Central memory CD8-positive, alpha-beta T cell (primary cell): Measurements from ENCODE around the gene VPS13C.

Experiments
- ATAC-seq: fragments of 150-1000 bp; cut with Tn5 transposase; replicated peaks from 2 replicates; pipeline ENCODE4 v1.10.0; 2022; ENCODE audit warnings: mild to moderate bottlenecking, moderate FRiP score, moderate number of reproducible peaks; ENCODE audit not compliant: poor library complexity, severe bottlenecking; ENCODE audit errors: extremely low read depth
- DNase-seq, 2 donors: peaks; one replicate each; pipeline ENCODE4 v3.0.0; 2021; ENCODE audit warnings: low spot score in 2 of 2
- H3K27ac Mint-ChIP-seq: one replicate; pipeline ENCODE4 v1.8.0; 2022; ENCODE audit warnings: low read depth, mild to moderate bottlenecking, moderate library complexity, mixed read lengths
- H3K27me3 Mint-ChIP-seq: one replicate; pipeline ENCODE4 v1.8.0; 2022; ENCODE audit warnings: mixed read lengths
- H3K36me3 Mint-ChIP-seq: one replicate; pipeline ENCODE4 v1.8.0; 2022; ENCODE audit warnings: mild to moderate bottlenecking, moderate library complexity, mixed read lengths; ENCODE audit not compliant: insufficient read depth
- H3K4me1 Mint-ChIP-seq: one replicate; pipeline ENCODE4 v1.8.0; 2022; ENCODE audit warnings: mixed read lengths
- H3K4me3 Mint-ChIP-seq: one replicate; pipeline ENCODE4 v1.8.0; 2022; ENCODE audit warnings: mild to moderate bottlenecking, moderate library complexity, mixed read lengths
- H3K9me3 Mint-ChIP-seq: one replicate; pipeline ENCODE4 v1.8.0; 2022; ENCODE audit warnings: mixed read lengths

VPS13C gene

GRCh38 chr15:61849447-61849846 is 210.8 kb downstream of the VPS13C start:
- no peak overlapping the region for H3K4me3 Mint-ChIP-seq
- H3K4me1 Mint-ChIP-seq, result peaks cover 7% of the 10 kb centered on the region
- DNase-seq, result no peak
- ATAC-seq, result no peak
- H3K27ac Mint-ChIP-seq, result no peak overlapping the region
- H3K9me3 Mint-ChIP-seq, result no peaks in the 10 kb centered on the region
- H3K36me3 Mint-ChIP-seq, result peaks cover 8% of the 10 kb centered on the region
- no peaks in the 10 kb centered on the region for H3K27me3 Mint-ChIP-seq

- DNase-seq, result no peak
- ATAC-seq, result peak; percentile 28
- peaks cover 5% of the 10 kb centered on the region for H3K4me1 Mint-ChIP-seq
These were observed 218.8 kb downstream of the VPS13C start for GRCh38 chr15:61841466-61841865.

DNA sequence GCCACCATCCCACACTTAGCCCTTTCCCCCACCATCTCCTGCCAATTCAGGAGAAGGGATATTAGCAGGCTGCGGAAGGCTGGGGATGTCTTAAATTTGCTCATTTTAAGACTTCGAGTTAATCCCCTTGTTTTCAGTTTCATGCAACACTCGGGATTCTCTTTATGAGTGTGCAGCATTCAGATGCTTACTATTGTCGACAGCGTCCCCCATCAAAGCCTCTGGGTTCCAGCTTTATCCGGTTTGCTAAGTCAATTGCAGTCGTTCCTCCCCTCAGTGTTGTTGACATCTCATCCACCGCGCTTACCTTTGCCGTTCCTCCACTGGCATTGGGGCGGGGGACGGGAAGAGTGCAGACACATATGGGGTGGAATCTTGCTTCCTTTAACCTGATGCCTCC is 220.2 kb downstream of the VPS13C start:
- H3K4me3 Mint-ChIP-seq, result no peak overlapping the region
- no peaks in the 10 kb centered on the region for H3K36me3 Mint-ChIP-seq
- ATAC-seq, result no peak
- peaks cover 4% of the 10 kb centered on the region for H3K4me1 Mint-ChIP-seq
- no peaks in the 10 kb centered on the region for H3K9me3 Mint-ChIP-seq
- H3K27me3 Mint-ChIP-seq, result peaks cover 50% of the 10 kb centered on the region
- DNase-seq, result no peak
- H3K27ac Mint-ChIP-seq, result no peak overlapping the region

More at GRCh38 chr15:61841466-61841865, 218.8 kb downstream of the VPS13C start:
- H3K27ac Mint-ChIP-seq, result no peak overlapping the region
- no peak overlapping the region for H3K4me3 Mint-ChIP-seq
- H3K36me3 Mint-ChIP-seq, result no peaks in the 10 kb centered on the region
- H3K27me3 Mint-ChIP-seq, result peaks cover 50% of the 10 kb centered on the region
- H3K9me3 Mint-ChIP-seq, result no peaks in the 10 kb centered on the region

DNA sequence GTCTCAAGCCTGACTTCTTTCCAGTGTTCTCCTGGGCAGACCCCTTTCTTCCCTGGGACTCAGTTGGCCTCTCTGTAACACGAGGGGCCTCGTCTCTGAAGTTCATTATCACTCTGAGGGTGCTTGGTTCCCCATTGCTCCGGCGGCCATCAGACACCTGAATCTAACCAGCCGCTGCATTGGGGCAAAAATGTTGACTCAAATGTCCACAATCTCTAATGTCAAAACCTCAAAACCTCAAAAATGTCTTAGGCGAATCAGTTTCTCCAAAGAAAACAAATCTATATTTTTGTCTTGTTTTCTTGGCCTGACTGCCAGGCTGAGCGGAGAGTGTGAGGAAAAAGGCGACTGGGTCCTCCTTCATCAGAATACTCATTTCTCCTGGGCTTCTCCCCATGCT is 220.7 kb downstream of the VPS13C start:
- Mint-ChIP-seq H3K27ac (no peak overlapping the region), H3K4me1 (peaks cover 4% of the 10 kb centered on the region), H3K36me3 (no peaks in the 10 kb centered on the region), H3K4me3 (no peak overlapping the region), H3K27me3 (peaks cover 53% of the 10 kb centered on the region), H3K9me3 (no peaks in the 10 kb centered on the region)
- DNase-seq, result no peak
- no peak for ATAC-seq

- Mint-ChIP-seq H3K4me1 (peaks cover 8% of the 10 kb centered on the region), H3K4me3 (no peak overlapping the region), H3K27ac (no peak overlapping the region), H3K36me3 (no peaks in the 10 kb centered on the region), H3K9me3 (no peaks in the 10 kb centered on the region), H3K27me3 (peaks cover 61% of the 10 kb centered on the region)
- DNase-seq, result peak; percentile 33 to 41
- ATAC-seq, result no peak
These were observed 224.6 kb downstream of the VPS13C start for GRCh38 chr15:61835496-61836106.

DNA sequence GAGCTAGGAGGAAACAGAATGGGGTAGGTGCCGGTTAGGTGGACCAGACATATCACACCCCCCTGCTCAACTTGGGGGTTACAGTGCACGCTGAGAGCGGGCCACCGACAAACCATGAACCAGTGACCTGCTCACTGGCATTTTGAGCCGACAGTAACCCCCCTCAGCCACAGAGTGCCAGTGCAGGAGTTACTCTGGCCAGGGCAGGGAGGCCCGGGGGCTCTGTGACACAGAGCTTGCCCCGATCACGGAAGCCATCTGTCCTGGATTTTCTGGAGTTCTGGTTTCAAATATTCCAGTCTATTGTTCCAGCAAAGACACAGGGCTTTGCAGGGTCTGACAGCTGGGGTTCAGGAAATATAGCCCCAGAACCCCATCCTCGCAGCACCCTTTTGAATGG is 225.2 kb downstream of the VPS13C start:
- DNase-seq (no peak), ATAC-seq (no peak)
- Mint-ChIP-seq H3K27ac (no peak overlapping the region), H3K9me3 (no peaks in the 10 kb centered on the region), H3K27me3 (peaks cover 55% of the 10 kb centered on the region), H3K4me3 (no peak overlapping the region), H3K36me3 (peaks cover under 1% of the 10 kb centered on the region), H3K4me1 (peaks cover 8% of the 10 kb centered on the region)

DNA sequence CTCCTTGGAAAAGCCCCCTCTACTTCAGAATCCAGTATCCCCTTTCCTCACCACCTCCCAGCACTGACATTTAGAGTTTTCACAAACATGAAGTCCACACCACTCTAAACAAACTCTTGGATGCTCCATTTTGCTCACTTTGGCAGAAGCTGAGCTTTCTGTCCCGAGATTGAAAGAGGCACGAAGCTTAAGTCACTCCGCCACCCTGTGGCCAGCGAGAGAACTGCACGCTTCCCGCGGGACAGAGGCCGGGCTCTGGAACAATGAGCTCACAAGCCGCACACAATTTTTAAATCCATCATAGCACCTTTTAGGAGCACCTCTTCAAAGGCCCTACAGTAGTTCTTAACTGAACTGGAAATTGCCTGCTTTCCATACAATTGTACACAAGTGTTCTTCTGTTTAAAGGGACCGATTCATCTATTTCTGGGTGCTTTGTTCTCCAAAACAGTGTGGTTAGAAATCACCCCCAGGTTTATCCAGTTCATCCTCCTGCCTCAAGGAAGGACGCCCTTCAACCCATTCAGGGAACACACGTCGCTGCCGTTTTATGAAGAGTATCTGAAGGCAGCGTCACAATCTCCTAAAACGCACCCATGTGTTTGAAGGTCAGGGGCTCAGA is 226.1 kb downstream of the VPS13C start:
- H3K4me1 Mint-ChIP-seq, result peaks cover 8% of the 10 kb centered on the region
- H3K4me3 Mint-ChIP-seq, result no peak overlapping the region
- DNase-seq (peak; percentile 54 to 62), ATAC-seq (peak; percentile 52)
- H3K36me3 Mint-ChIP-seq, result peaks cover 2% of the 10 kb centered on the region
- peaks cover 47% of the 10 kb centered on the region for H3K27me3 Mint-ChIP-seq
- no peaks in the 10 kb centered on the region for H3K9me3 Mint-ChIP-seq
- H3K27ac Mint-ChIP-seq, result no peak overlapping the region

DNA sequence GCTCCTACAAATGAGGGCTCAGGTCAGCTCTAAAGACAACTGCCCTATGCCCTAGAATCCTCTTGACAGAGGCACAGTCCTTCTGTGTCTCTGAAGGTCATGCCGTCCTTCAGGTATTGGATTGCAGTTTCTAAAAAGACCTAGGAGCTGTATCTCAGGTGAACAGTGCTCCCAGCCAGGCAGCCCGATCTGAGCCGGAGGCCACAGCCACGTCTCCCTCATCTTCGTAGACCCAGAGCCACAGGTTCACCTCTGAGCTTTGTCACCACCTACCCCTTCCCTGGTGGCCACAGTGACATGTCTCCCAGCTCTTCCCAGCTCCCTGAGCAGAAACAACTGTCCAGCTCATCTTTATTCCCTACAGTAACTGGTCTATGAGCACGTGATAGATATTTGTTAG is 228.0 kb downstream of the VPS13C start:
- Mint-ChIP-seq H3K4me1 (peaks cover 8% of the 10 kb centered on the region), H3K27ac (no peak overlapping the region), H3K9me3 (no peaks in the 10 kb centered on the region)

DNA sequence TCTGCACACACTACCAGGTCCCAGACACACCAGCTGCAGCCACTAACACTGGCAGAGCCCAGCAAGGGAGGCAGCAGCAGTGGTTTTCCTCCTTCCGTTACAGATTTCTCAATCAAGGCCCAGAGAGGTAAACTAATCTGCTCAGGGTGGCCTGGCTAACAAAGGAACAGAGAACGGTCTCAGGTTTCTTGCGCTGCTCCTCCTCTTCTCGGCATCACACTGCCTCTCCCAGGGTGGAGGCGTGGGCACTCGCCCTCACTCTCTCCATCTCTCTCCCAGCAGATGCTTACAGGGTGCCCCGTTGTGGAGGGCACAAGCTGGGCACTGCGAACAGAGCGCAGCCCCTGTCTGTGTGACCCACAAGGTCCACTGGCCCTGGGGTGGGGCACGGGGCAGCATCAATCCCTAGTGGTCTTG is 228.7 kb downstream of the VPS13C start:
- H3K36me3 Mint-ChIP-seq, result peaks cover 2% of the 10 kb centered on the region
- H3K9me3 Mint-ChIP-seq, result no peaks in the 10 kb centered on the region
- no peak for ATAC-seq
- DNase-seq, result no peak
- H3K27ac Mint-ChIP-seq, result no peak overlapping the region
- no peak overlapping the region for H3K4me3 Mint-ChIP-seq
- H3K4me1 Mint-ChIP-seq, result peaks cover 8% of the 10 kb centered on the region
- peaks cover 34% of the 10 kb centered on the region for H3K27me3 Mint-ChIP-seq

More for the DNA sequence above, 228.0 kb downstream of the VPS13C start:
- Mint-ChIP-seq H3K4me3 (no peak overlapping the region), H3K27me3 (peaks cover 34% of the 10 kb centered on the region), H3K36me3 (peaks cover 2% of the 10 kb centered on the region)
- no peak for DNase-seq
- no peak for ATAC-seq

DNA sequence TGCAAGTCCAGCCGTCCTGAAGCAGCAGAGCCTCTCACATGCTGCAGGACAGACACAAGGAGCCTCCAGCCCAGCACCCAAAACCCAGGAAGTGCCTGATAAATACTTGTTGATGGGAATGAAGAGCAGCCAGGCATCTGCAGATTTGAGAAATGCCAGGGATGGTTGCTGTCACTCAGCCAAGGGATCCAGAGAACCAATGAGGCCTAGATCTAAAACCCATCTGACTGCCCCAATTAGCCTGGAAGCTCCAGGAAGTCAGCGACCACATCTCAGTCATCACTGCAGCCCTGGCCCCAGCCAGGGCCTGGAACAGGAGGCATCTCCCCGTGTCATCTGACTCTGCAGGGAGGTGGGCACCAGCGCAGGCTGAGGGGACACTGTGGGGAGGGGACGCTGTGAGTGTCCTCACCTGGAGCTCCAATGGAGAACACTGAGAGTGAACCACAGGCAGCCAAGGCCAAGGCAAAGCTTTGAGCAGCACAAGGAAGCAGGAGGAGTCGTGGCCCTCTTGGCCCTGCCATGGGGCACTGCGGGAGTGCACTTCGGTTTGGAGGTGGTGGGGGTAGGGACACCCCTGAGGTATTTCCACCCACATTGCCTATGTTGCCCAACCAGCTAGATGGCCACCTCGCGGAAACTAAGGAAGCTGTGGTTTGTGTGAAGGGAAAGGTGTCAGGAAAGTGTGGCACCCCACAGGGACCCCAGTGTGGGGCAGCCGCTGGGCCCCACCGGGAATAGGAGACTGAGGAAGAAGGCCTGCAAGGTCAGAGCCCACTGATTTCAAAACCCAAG is 229.5 kb downstream of the VPS13C start:
- H3K4me1 Mint-ChIP-seq, result peaks cover 8% of the 10 kb centered on the region
- peaks cover 2% of the 10 kb centered on the region for H3K36me3 Mint-ChIP-seq
- H3K9me3 Mint-ChIP-seq, result no peaks in the 10 kb centered on the region
- no peak for ATAC-seq
- no peak overlapping the region for H3K4me3 Mint-ChIP-seq
- DNase-seq, result no peak
- H3K27ac Mint-ChIP-seq, result no peak overlapping the region
- peaks cover 38% of the 10 kb centered on the region for H3K27me3 Mint-ChIP-seq

- Mint-ChIP-seq H3K4me3 (no peak overlapping the region), H3K27me3 (peaks cover 46% of the 10 kb centered on the region), H3K9me3 (no peaks in the 10 kb centered on the region), H3K4me1 (peaks cover 8% of the 10 kb centered on the region), H3K36me3 (peaks cover 2% of the 10 kb centered on the region), H3K27ac (no peak overlapping the region)
- DNase-seq (no peak), ATAC-seq (no peak)
These were observed 230.7 kb downstream of the VPS13C start for GRCh38 chr15:61829514-61829889.

GRCh38 chr15:61828860-61829513 is 231.3 kb downstream of the VPS13C start:
- ATAC-seq (no peak), DNase-seq (no peak)
- Mint-ChIP-seq H3K27me3 (peaks cover 46% of the 10 kb centered on the region), H3K9me3 (no peaks in the 10 kb centered on the region), H3K27ac (no peak overlapping the region), H3K36me3 (peaks cover 2% of the 10 kb centered on the region), H3K4me3 (no peak overlapping the region), H3K4me1 (peaks cover 3% of the 10 kb centered on the region)
